Peyer's patch (tissue), 4 donors: ENCODE results near the gene ZMAT5.

Experiments used
- POLR2A ChIP-seq, 2 donors: fragments of 450-650 bp; IDR thresholded peaks; one replicate each; pipeline ENCODE4 v1.5.1; 2017; ENCODE audit warnings: antibody characterized with exemption in 2 of 2, mild to moderate bottlenecking in 2 of 2, moderate library complexity in 2 of 2
- TF ChIP-seq, protein P1 (sequence below), 6 experiments: fragments of 450-650 bp in 4 of 6; fragments of 200-600 bp in 2 of 6; sonication (generic) in 1 of 6; IDR thresholded peaks; one replicate each; pipeline ENCODE4 v1.5.1; 2017 to 2019; ENCODE audit warnings: antibody characterized with exemption in 6 of 6, mild to moderate bottlenecking in 3 of 6, moderate library complexity in 1 of 6

DNA sequence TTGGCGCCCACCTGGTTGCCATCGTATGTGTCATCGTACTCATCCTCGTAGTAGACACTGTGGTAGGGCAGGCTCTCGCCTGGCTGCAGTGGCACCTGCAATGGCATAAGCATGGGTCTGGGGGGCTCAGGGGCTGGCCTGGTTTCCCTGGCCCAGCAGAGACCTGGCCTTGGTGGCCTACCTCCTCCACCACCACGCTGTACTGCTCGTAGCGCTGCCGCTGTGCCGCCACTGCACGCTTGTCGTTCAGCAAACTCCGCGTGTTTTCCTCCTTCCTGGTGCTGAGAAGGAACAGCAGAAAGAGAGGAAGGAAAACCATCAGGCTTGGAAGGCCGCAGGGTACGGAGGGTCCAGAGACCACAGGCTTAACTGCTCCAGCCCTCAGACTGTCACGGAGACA lies 26.6 kb upstream of the ZMAT5 start:
- no peak for TF ChIP-seq POLR2A (IDR thresholded peaks at IDR 0.05)
- TF ChIP-seq, protein P1, sequence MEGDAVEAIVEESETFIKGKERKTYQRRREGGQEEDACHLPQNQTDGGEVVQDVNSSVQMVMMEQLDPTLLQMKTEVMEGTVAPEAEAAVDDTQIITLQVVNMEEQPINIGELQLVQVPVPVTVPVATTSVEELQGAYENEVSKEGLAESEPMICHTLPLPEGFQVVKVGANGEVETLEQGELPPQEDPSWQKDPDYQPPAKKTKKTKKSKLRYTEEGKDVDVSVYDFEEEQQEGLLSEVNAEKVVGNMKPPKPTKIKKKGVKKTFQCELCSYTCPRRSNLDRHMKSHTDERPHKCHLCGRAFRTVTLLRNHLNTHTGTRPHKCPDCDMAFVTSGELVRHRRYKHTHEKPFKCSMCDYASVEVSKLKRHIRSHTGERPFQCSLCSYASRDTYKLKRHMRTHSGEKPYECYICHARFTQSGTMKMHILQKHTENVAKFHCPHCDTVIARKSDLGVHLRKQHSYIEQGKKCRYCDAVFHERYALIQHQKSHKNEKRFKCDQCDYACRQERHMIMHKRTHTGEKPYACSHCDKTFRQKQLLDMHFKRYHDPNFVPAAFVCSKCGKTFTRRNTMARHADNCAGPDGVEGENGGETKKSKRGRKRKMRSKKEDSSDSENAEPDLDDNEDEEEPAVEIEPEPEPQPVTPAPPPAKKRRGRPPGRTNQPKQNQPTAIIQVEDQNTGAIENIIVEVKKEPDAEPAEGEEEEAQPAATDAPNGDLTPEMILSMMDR (IDR thresholded peaks at IDR 0.05): no peak
